Measurements from ENCODE around the gene PRMT9.

Gene PRMT9

DNA sequence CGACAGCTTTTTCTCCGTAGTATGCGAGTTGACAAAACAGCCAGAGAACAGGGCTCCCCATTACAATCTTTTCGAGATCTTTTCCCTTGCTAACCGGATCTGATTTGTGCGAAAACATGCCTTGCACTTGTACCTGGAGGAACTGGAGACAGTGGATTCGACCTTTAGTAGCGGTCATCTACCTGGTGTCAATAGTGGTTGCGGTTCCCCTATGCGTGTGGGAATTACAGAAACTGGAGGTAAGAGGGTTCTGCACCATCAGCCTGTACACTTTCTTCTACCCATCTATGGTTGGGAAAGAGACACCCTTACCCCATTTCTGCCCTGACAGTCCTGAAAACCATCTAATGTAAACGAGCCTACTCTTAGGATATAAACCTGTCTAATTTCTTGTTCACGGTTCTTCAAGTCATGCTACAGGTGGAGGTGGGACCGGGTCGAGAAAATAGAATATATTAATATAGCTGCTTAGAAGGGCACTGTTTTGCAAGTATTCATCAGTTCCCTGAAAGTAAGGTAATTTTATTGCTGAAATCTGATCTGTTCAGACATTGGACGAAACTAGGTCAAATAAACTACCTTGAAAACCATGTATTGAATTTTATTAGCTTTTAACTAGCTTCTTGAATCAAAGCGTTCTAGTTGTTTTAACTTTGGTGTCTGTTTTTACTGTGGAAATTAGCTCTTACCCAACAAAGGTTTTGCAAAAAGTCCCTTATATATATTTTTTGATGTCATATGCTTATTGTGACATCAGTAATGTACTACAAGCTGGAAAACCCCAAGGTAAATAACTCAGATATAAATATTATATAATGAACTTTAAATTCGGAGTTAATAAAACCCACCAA is 65.9 kb downstream of the PRMT9 start:
- no peak for DNase-seq (ENCODE audit: low spot score)

DNA sequence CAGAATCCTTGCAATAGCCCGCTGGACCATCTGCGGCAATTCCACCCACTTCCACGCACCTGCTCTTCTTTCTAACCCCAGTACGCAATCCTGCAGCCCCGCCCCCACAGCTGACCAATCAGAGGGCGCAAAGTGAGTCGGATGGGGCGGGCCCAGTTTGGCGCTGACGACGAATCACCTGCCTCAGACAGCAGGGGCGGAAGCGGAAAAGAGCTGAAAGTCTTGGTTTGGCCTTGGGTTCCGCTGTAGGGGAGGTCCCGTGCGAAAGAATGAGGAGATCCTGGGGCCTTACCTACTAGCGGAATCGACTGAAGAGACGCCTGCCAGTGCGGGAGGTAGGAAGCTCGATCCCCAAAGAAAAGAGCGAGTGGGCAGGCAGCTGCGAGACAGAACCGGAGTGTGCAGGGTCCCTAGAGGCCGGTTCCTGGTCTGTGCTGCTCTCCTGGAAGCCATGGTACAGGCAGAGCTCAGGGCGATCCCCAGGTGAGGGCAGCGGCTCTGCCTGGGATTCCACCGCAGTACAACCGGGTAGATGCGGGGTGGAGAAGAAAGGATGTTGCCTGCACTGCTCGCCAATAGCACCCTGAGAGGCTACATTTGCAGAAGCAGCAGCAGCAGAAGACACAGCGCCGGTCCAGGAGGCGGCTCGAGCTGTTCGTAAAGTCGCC is 66.7 kb downstream of the PRMT9 start, which contains the start of gene TMEM184C:
Gene TMEM184C, plus strand, starts transcription at position 225 of the 668 bp plus-strand sequence. CDS start 560 bp downstream, outside the sequence.
- peak; percentile 97 for DNase-seq (ENCODE audit: low spot score)

DNA sequence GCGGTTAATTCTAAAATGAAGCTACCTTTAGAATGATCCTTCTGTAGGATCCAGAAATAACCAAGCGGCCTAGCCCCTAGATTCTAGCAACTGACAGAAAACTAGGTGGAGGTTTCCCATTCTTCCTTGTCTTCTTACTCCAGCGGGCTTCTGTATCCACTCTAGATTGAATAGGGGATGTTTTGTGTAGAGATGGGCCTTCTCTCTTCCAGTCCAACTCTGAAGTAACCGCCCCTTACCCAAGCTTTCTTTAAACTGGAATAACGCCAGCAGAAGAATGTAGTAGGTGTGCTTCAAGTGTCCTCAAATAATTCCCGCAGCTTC is 67.2 kb downstream of the PRMT9 start:
- no peak for DNase-seq (ENCODE audit: low spot score)

DNA sequence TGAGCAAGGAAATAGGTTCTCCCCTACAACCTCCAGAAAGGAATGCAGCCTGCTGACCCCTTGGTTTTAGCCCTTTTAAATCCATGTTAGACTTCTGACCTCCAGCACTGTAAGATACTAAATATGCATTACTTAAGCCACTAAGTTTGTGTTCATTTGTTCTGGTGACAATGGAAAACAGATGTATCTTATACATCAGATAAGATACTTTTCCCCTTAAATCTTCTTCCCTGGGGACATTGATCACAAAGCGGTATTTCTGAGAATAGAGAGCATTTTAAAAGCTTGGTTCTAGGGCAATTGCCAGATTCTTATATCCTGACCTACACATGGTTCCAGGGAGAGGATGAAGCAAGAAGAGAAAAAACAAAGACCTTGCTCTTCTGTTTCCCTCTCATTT is 73.3 kb downstream of the PRMT9 start:
- DNase-seq (ENCODE audit: low spot score), result no peak

DNA sequence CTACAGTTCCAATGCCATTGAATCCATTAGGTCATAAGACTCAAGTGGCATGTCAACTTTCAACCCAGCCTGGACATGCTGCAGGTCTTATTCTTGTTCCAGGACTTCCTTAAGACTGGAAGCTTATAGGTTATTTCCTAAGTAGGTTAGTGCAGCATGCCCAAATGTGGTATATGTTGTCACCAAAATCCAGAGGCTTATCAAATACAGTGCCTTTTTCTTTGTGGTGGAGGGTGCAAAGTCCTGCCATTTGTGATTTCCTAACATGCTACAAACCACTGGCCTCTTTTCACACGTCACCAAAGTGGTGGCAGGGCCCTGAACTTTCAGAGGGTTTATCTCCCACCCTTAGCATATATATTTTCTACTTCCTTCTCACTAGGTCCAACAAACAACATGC is 76.5 kb downstream of the PRMT9 start:
- no peak for DNase-seq (ENCODE audit: low spot score)

DNA sequence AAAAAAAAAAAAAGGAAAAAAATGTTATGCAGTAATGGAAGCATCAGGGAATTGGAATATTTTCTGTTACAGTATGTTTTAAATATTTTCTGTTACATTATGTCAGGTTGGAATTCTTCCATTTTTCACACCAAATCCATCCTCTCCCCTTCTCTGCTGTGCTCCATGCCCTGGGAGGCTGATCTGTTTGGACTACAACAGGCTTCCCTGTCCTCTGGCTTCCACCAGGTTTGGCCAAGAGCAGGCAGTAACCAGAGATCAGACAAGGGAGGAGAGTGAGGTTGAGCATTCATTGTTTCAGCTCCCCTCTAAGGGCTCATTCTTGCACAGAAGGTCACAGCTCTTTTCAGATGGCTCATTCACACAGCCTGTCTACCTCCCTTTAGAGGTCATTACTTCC is 78.5 kb downstream of the PRMT9 start:
- DNase-seq (ENCODE audit: low spot score), result no peak

DNA sequence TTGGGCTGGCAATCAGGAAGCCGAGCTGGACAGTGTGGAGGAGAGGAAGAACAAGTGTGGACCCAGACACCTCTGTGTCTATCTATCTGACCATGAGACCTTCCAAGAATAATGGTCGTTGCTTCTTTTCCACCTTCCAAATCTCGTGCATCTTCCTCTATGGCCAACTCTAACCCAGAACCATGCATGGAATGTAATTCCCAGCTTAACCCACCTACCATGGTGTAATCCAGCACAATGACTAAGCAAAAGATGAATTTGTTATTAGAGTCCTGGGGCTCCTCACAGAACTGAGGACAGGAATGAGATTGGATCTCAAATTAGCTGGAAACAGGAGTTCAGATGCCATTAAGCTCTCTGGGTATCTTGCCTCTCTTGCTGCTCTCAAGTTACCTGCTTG is 84.2 kb downstream of the PRMT9 start:
- no peak for DNase-seq (ENCODE audit: low spot score)

DNA sequence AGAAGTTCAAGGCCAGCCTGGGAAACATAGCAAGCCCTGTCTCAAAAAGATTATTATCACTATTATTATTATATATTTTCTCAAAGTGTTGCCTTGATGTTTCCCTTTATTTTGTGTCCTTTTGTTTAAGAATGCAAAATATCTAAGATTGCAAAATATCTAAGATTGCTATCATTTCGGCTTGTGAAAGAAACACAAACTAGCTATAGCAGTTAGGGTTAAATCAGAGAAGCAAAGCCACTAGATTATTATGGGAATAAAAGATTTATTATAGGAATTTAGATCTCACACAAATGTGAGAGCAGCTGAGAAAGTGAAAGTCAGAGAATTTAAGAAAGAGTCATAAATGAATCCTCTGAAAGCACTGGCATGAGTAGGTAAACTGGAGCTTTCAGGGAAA is 84.8 kb downstream of the PRMT9 start:
- no peak for DNase-seq (ENCODE audit: low spot score)

DNA sequence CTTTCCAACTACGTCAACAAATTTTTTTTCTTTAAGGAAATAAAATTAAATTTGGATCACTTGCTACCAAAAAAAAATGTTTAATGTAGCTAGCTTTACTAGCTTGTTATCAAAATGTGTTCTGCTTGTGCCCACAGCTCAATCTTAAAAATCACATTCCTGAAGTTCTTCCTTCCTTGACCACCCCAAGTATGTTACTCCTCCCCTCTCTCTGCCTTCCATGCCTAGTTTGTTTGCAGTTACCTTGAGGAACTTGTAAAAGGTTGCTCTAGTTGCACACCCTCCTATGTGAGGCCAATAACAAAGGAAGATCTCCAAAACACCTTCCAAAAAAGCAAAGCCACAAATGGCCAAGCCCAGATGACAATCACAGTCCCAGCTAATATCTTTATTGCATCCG is 86.4 kb downstream of the PRMT9 start:
- DNase-seq (ENCODE audit: low spot score), result no peak

DNA sequence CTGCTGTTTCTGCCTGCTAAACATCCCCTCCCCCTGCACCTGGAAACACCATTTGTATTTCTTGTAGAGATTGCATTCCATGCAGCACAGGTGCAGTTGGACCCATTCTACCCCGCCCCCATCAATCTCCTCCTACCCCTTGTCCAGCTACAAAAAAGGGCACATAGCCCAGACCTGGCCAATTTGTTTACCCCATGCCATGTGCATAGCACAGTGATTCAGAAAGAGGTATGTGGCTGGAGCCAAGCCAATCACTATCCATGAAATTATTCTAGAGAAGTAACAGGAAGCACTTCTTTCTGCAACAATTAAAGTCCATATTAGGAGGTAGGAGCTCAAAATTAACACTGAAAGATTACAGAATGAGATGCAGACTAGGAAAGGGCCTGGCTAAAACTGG is 87.0 kb downstream of the PRMT9 start:
- no peak for DNase-seq (ENCODE audit: low spot score)

DNA sequence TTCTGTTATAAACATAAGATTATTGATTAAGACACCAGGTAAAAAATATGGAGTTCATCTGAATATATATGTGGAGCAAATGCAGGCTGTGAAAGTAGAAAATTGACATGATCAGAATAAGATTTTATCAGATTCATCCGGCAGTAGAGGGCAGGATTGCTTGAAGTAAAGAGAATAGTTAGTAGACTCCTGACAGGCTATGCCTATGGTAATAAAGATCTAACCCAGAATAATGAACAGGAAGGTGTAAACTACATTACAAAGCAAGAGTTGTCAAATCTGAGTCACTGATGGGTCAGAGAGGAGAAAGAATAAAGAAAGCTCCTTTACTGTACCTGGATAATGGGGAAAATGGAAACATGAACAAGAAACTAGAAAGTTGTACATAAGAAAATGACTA is 87.6 kb downstream of the PRMT9 start:
- DNase-seq (ENCODE audit: low spot score), result no peak

DNA sequence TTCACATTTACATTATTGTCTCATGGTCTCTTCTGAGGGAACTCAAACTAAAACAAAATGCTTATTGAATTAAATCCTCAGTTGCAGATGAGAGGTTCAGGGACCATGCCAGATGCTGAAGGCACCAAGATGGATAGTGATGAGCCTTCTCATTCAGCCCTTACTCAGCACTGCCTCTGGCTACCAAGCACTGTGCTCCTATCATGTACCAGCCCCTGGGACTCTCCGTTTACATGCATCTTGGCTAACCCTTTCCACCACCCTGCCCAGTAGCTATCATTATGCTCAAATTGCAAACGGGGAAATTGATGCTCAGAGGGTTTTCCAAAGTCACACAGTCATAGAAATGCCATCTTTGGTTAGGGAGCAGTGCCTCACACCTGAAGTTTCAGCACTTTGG is 89.4 kb downstream of the PRMT9 start:
- DNase-seq (ENCODE audit: low spot score), result no peak

DNA sequence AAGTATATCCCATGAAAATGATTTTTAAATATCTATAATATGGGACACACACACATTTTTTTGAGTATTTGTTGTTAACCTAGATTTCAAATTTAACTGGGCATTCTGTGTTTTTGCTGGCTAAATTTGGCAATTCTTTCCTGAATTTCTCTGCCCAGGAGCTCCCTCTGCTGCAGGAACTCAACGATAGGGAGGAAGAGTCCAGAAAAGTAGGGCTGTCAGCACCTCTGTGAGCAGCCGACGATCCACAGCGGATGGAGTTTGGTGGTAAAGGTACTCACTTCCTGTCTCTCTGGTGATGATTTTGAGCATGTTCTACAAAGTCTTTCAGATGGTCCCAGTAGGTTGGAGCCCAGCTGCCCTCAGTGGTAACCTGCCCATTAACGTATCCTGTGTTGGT is 89.9 kb downstream of the PRMT9 start:
- DNase-seq (ENCODE audit: low spot score), result no peak

DNA sequence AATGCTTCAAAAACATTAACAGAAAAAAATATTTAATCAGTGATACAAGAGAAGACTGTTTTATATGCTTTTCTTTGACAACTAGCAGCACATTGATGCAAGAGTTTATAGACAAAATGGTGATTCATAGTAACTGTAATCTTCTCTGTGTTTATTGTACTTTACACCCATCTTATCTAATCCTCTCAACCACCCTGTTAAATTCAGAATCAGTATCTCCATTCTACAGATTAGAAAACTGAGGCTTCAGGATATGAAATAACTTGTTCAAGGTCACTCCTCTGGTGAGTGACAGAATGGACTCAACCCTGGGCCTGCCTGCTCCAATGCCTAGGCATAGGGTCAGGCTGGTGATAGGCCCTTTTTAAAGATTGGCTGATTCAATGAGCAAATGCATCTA is 92.9 kb downstream of the PRMT9 start:
- no peak for DNase-seq (ENCODE audit: low spot score)

DNA sequence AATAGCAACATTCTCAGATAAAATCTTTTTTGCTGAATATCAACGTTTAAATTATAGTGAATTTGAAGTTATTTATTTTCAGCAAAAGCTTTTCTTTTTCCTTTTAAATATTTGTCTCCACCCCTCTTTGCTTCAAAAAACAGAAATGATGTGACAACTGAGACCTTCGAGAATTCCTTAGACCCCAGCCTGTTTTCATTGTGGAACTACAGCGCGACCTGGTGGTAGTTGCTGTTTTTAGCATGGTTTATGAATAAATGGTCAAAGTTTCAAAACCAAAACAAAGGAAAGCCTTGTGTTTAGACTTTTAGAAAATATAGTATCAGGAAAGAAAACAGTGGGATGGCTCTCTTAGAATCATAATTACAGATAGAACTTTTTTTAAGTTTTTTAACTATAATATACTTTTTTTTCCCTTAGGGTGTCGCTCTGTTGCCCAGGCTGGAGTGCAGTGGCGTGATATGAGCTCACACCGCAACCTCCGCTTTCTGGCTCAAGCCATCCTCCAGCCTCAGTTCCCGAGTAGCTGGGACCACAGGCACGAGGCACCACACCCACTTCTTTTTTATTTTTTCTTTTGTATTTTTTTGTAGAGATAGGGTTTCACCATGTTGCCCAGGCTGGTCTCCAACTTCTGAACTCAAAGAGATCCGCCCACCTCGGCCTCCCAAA is 93.6 kb downstream of the PRMT9 start:
- DNase-seq (ENCODE audit: low spot score), result peak; percentile 12

DNA sequence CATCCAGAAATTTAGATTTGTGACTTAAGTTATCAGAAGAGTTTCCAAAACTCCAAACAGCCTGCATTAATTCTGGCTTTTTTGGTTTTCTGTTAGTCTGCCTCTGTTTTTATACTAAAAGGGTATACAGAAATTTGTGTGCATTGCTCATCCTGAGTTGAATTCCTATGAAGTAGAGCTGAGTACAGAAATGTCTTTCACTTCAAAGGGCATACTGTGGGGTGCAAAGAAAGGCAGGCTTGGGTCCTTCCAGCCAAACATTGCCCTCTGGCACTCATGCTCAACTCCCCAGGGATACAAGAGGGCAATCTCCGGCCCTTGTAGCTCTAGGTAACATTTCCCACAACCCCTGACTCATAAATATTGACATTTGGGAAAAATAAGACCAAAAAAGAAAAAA is 94.4 kb downstream of the PRMT9 start:
- no peak for DNase-seq (ENCODE audit: low spot score)
